ENCODE data around the gene ZNF414.
A peak's percentile ranks its signal among the peaks of the same experiment; 100 is the strongest.

ZNF414 gene

DNA sequence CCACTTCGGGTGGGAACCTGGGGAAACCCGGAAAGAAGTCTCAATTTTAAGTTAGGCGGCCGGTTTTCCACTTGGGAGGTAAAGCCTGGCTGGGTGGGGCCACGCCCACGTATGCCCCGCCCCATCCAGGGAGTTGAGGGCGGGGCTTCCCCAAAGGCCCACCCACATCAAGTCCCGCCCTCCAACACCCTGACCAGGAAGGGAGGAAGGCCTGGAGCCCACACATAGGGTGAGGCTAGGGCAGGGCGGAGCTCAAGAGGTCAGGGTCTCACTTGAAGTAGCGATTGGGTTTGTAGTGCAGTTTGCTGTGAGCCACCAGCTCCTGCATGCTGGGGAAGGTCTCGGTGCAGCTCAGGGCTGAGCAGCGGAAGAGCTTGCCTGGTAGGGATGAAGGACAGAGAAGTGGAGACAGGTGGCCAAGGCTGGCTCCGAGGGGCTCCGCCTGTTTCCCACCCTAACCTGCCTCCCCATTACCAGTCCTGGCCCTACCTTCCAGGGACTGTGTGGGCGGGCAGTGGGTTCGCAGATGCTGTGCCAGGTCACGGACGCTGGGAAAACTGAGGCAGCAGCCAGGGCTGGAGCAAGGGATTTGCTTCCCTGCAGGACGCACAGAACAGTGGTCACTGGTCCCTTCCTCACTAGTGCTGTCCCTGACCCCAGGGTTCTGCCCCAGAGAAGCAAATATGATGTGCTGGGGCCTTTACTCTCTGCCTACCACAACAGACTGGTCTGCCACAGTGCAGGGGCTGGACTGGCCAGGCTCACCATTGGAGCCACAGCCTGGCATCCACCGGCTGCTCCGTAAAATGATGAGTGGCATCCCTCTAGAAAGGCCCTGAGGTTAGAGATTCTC is 1.6 kb downstream of the ZNF414 start:
- no peak for DNase-seq (ENCODE audit: low read depth)

DNA sequence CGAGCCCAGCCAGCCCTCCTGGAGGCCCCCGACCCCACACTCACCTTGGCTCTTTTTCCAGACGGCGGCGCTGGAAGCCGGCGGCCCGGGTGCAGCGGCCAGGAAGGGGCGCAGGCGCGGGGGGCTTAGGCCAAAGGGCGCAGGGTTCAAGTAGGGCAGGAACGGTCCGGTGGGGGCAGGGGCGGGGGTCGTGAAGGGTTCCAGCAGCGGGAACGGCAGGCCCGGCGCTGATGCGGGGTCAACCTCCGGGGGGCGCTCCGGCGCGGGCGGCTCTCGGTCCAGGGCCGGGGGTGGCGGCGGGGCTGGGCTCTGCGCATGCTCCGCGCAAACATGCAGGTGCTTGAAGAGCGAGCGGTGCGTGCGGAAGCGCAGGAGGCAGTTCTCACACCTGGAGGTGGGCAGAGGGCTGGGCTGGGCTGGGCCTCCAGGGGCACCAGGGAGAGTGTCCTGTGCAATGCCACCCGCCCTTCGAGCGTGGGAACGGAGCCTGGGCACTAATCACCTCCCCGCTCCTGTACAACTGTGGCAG is 2.3 kb downstream of the ZNF414 start:
- H3K4me3 ChIP-seq (ENCODE audit: low read depth, low read length) = no peak overlapping the region
- no peak for DNase-seq (ENCODE audit: low read depth)
- TF ChIP-seq, protein P1, sequence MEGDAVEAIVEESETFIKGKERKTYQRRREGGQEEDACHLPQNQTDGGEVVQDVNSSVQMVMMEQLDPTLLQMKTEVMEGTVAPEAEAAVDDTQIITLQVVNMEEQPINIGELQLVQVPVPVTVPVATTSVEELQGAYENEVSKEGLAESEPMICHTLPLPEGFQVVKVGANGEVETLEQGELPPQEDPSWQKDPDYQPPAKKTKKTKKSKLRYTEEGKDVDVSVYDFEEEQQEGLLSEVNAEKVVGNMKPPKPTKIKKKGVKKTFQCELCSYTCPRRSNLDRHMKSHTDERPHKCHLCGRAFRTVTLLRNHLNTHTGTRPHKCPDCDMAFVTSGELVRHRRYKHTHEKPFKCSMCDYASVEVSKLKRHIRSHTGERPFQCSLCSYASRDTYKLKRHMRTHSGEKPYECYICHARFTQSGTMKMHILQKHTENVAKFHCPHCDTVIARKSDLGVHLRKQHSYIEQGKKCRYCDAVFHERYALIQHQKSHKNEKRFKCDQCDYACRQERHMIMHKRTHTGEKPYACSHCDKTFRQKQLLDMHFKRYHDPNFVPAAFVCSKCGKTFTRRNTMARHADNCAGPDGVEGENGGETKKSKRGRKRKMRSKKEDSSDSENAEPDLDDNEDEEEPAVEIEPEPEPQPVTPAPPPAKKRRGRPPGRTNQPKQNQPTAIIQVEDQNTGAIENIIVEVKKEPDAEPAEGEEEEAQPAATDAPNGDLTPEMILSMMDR (IDR thresholded peaks at IDR 0.05; ENCODE audit: low read depth, low read length, missing control alignments) = no peak
- in situ Hi-C loops (cut with HindIII; ENCODE audit: low sequenced_read_pairs) = no loop called here

More for the DNA sequence above, 1.6 kb downstream of the ZNF414 start:
- in situ Hi-C loops (cut with HindIII; ENCODE audit: low sequenced_read_pairs) = no loop called here
- H3K4me3 ChIP-seq (ENCODE audit: low read depth, low read length) = no peak overlapping the region
- TF ChIP-seq, protein P1 (IDR thresholded peaks at IDR 0.05; ENCODE audit: low read depth, low read length, missing control alignments) = no peak

DNA sequence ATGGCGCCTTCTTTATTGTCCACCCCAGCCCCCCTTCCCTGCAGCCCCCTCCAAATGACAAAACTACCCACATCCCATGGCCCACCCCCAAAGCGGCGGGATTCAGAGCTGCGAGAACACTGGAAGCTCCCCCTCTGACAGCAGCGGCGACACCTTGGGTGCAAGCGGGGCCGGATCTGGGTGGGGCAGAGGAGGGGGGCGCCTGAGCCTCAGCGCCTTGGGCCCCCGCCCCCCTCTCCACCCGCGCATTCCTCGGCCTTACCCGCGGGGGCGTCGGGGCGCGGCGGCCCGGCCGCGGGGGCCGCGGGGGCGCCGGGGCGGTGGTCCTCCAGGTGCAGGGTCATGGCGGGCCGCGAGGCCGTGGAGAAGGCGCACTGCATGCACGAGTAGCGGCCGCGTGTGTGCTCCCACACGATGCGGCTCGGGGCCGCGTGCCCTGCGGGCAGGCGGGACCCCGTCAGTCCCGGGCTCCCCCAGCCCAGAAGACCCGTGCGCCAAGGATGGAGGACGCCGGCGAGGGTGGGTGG is 3.3 kb downstream of the ZNF414 start:
- no peak overlapping the region for H3K4me3 ChIP-seq (ENCODE audit: low read depth, low read length)
- no peak for DNase-seq (ENCODE audit: low read depth)
- in situ Hi-C loops (cut with HindIII; ENCODE audit: low sequenced_read_pairs) = no loop called here
- TF ChIP-seq, protein P1 (IDR thresholded peaks at IDR 0.05; ENCODE audit: low read depth, low read length, missing control alignments) = no peak

DNA sequence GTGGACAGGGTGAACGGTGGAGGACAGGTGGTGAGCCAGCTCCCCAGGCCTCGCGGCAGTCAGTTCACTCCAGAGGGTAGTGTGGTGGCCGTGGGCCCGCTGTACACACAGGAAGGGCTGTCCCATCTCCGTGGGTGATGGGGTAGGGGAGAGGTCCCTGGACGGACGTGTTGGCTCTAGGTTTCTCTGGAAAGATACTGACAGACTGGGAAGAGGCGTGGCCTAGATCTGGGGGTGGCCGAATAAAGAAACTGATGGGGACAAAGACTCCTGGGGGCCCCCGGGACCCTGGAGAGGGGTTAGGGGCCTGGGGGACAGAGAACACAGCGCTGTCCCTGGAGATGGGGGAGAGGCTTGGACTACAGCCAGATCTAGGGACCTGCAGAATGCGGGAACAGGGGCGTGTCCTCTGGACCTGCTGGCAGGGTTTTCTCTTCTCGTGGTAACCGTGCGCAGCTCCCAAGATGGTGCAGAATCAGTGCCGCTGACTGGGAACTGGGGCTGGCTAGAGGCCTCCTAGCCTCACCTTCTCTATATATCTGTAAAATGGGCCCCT is 7.5 kb downstream of the ZNF414 start:
- no peak for DNase-seq (ENCODE audit: low read depth)
- H3K4me3 ChIP-seq (ENCODE audit: low read depth, low read length) = peak overlapping the region; percentile 51
- TF ChIP-seq, protein P1 (IDR thresholded peaks at IDR 0.05; ENCODE audit: low read depth, low read length, missing control alignments) = no peak
- in situ Hi-C loops (cut with HindIII; ENCODE audit: low sequenced_read_pairs) = no loop called here

DNA sequence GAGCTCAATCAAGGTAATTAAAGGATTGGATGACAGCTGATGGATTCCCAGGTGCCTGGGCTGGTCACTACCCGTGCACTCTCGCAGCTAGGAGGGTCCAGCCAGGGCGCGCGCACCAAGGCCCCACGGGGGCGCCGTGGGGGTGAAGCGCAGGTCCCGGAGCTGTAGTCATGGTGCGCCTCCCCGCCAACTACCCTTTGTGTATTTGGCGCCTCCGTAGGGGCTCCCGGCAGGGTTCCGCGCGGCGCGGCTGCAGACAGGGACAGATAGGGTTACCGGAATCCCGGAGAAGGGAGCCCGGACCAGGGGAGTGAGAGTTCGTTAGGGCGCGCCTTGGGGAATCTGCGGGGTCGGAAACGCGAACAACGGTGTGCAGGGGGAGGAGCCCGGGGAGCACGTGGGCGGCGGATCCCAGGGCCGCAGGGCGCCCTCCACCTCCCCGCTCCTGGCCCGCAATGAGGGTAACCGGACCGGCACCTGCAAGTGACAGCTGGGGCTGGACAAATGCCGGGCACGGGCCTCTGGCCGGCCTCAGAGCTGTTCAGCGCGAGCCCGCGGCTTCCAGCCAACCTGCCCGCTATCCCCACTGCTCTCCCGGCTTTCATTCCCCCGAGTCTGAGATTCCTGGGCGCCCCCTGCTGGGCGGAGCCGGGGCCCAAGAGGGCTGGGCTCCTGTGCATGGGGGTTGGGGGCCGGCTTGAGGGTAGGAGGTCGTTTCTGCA is 8.1 kb downstream of the ZNF414 start:
- in situ Hi-C loops (cut with HindIII; ENCODE audit: low sequenced_read_pairs) = no loop called here
- H3K4me3 ChIP-seq (ENCODE audit: low read depth, low read length) = peak overlapping the region; percentile 51
- TF ChIP-seq, protein P1 (IDR thresholded peaks at IDR 0.05; ENCODE audit: low read depth, low read length, missing control alignments) = peak; percentile 81
- DNase-seq (ENCODE audit: low read depth) = peak; percentile 19

DNA sequence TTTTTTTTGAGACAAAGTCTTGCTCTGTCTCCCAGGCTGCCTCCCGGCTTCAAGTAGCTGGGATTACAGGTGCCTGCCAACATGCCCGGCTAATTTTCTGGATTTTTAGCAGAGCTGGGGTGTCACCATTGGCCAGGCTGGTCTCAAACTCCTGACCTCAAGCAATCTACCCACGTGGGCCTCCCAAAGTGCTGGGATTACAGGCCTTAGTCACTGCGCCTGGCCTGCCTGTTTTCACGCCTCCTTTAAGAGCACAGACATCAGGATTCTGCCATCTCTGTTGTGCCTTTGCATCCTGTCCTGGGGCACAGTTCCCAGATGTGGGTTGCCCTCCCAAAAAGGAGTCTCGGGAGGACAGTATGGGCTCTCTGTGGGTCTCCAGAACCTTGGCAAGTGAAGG is 9.0 kb downstream of the ZNF414 start:
- no peak for DNase-seq (ENCODE audit: low read depth)
- TF ChIP-seq, protein P1 (IDR thresholded peaks at IDR 0.05; ENCODE audit: low read depth, low read length, missing control alignments) = no peak
- in situ Hi-C loops (cut with HindIII; ENCODE audit: low sequenced_read_pairs) = no loop called here
- no peak overlapping the region for H3K4me3 ChIP-seq (ENCODE audit: low read depth, low read length)

All from astrocyte of the cerebellum (primary cell).